NCI-H1105 (cell line): ENCODE results near the gene TST.

Experiments used
- DNase-seq: peaks from one replicate; lab custom pipeline; 2025; lab: John Stamatoyannopoulos, UW

TST gene

GRCh38 chr22:36982136-36982535 is 37.1 kb downstream of the TST start:
- no peak for DNase-seq

GRCh38 chr22:36981247-36981775 is 37.9 kb downstream of the TST start:
- DNase-seq = no peak

- DNase-seq = no peak
These were observed 40.0 kb downstream of the TST start for GRCh38 chr22:36979016-36979910.

- peak; percentile 52 for DNase-seq
These were observed 41.1 kb downstream of the TST start for GRCh38 chr22:36977947-36978660.

GRCh38 chr22:36977401-36977861 is 41.8 kb downstream of the TST start:
- DNase-seq = no peak

- no peak for DNase-seq
These were observed 42.6 kb downstream of the TST start for GRCh38 chr22:36976606-36977005.

GRCh38 chr22:36971341-36972125 is 47.7 kb downstream of the TST start:
- no peak for DNase-seq

GRCh38 chr22:36968249-36968964 is 50.8 kb downstream of the TST start:
- DNase-seq = no peak

GRCh38 chr22:36966851-36967540 is 52.3 kb downstream of the TST start:
- DNase-seq = no peak

- no peak for DNase-seq
These were observed 53.6 kb downstream of the TST start for GRCh38 chr22:36965696-36966095.

- no peak for DNase-seq
These were observed 55.1 kb downstream of the TST start for GRCh38 chr22:36964106-36964505.

GRCh38 chr22:36963302-36963701 is 55.9 kb downstream of the TST start:
- no peak for DNase-seq

GRCh38 chr22:36961626-36962025 is 57.6 kb downstream of the TST start:
- DNase-seq = no peak
